Tibial nerve (tissue), 4 donors: Measurements from ENCODE around the gene NEU2.
"Not testable (repeated sequence)": the region's sequence is repeated elsewhere in the genome, so short reads cannot be mapped to it uniquely, and the experiment has no call there.

Source experiments
- EP300 ChIP-seq, 2 donors: sonication (generic); formaldehyde crosslinking; IDR thresholded peaks; one replicate each; pipeline ENCODE4 v1.6.1; 2017; ENCODE audit warnings: antibody characterized with exemption in 2 of 2, mild to moderate bottlenecking in 1 of 2
- POLR2A ChIP-seq, 2 donors: fragments of 450-650 bp; IDR thresholded peaks; one replicate each; pipeline ENCODE4 v1.6.1; 2017; ENCODE audit warnings: antibody characterized with exemption in 2 of 2, mild to moderate bottlenecking in 2 of 2, moderate library complexity in 2 of 2
- TF ChIP-seq, protein P1 (sequence below), 5 experiments: fragments of 200-600 bp in 3 of 5; fragments of 450-650 bp in 2 of 5; sonication (generic) in 3 of 5; IDR thresholded peaks; one replicate each; pipeline ENCODE4 v1.5.1; 2016 to 2019; ENCODE audit warnings: antibody characterized with exemption in 5 of 5, mild to moderate bottlenecking in 3 of 5, moderate library complexity in 2 of 5

GRCh38 chr2:233052517-233052916 is 20.0 kb downstream of the NEU2 start:
- TF ChIP-seq, protein P1, sequence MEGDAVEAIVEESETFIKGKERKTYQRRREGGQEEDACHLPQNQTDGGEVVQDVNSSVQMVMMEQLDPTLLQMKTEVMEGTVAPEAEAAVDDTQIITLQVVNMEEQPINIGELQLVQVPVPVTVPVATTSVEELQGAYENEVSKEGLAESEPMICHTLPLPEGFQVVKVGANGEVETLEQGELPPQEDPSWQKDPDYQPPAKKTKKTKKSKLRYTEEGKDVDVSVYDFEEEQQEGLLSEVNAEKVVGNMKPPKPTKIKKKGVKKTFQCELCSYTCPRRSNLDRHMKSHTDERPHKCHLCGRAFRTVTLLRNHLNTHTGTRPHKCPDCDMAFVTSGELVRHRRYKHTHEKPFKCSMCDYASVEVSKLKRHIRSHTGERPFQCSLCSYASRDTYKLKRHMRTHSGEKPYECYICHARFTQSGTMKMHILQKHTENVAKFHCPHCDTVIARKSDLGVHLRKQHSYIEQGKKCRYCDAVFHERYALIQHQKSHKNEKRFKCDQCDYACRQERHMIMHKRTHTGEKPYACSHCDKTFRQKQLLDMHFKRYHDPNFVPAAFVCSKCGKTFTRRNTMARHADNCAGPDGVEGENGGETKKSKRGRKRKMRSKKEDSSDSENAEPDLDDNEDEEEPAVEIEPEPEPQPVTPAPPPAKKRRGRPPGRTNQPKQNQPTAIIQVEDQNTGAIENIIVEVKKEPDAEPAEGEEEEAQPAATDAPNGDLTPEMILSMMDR (IDR thresholded peaks at IDR 0.05), result not testable (repeated sequence)
- TF ChIP-seq POLR2A, EP300 (IDR thresholded peaks at IDR 0.05): not testable (repeated sequence)
